Dendritic cell treated with granulocyte-macrophage colony-stimulating factor and Interleukin-4, amounts not matched to agents 40 ng/mL and 50 ng/mL, for 4 days (primary cell): ENCODE measurements around the gene FAM181A.

Experiments
- H3K27ac Mint-ChIP-seq: one replicate; pipeline ENCODE4 v1.8.0; 2022; ENCODE audit warnings: mild to moderate bottlenecking, mixed read lengths
- H3K27me3 Mint-ChIP-seq: one replicate; pipeline ENCODE4 v1.8.0; 2022; ENCODE audit warnings: mild to moderate bottlenecking, mixed read lengths
- H3K36me3 Mint-ChIP-seq: one replicate; pipeline ENCODE4 v1.8.0; 2022; ENCODE audit warnings: low read depth, mixed read lengths
- H3K4me1 Mint-ChIP-seq: one replicate; pipeline ENCODE4 v1.8.0; 2022; ENCODE audit warnings: low read depth, mixed read lengths
- H3K4me3 Mint-ChIP-seq: one replicate; pipeline ENCODE4 v1.8.0; 2022; ENCODE audit warnings: mild to moderate bottlenecking, moderate library complexity, mixed read lengths
- H3K9me3 Mint-ChIP-seq: one replicate; pipeline ENCODE4 v1.8.0; 2022; ENCODE audit warnings: mixed read lengths
- intact Hi-C: fragments of 100-400 bp; cut with micrococcal nuclease; formaldehyde crosslinking; loops from one replicate; pipeline ENCODE4 v1.15.0; 2022

FAM181A gene

GRCh38 chr14:93914278-93914677 is 12.9 kb upstream of the FAM181A start:
- Mint-ChIP-seq H3K36me3 (no peaks in the 10 kb centered on the region), H3K9me3 (peaks cover 9% of the 10 kb centered on the region), H3K4me3 (no peak overlapping the region), H3K27me3 (peaks cover 5% of the 10 kb centered on the region), H3K4me1 (no peaks in the 10 kb centered on the region), H3K27ac (no peak overlapping the region)
- intact Hi-C loops: no loop called here

- no peaks in the 10 kb centered on the region for H3K4me1 Mint-ChIP-seq
Observed at GRCh38 chr14:93915070-93915705, 12.0 kb upstream of the FAM181A start.

DNA sequence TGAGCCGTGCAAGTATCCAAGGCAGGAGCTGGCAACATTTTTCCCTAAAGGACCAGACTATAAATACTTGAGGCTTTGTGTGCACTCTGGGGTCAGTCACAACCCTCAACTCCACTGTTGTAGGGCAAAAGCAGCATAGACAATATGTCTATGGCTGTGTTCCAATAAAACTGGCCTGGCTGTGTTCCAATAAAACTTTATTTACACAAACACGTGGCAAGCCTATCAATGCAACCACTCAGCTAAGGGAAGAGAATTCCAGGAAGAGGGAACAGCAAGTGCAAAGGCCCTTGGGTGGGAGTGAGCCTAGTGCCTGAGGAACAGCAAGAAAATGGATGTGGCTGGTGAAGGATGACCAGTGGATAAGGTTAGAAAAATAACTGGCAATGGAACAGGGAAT is 11.3 kb upstream of the FAM181A start:
- H3K9me3 Mint-ChIP-seq: peaks cover 9% of the 10 kb centered on the region
- peaks cover 5% of the 10 kb centered on the region for H3K27me3 Mint-ChIP-seq
- H3K4me1 Mint-ChIP-seq: no peaks in the 10 kb centered on the region
- H3K27ac Mint-ChIP-seq: no peak overlapping the region
- no peaks in the 10 kb centered on the region for H3K36me3 Mint-ChIP-seq
- H3K4me3 Mint-ChIP-seq: no peak overlapping the region
- intact Hi-C loops: no loop called here

More at GRCh38 chr14:93915070-93915705, 12.0 kb upstream of the FAM181A start:
- Mint-ChIP-seq H3K9me3 (peaks cover 9% of the 10 kb centered on the region), H3K4me3 (no peak overlapping the region), H3K27me3 (peaks cover 5% of the 10 kb centered on the region), H3K36me3 (no peaks in the 10 kb centered on the region), H3K27ac (no peak overlapping the region)
- intact Hi-C loops: no loop called here

GRCh38 chr14:93916498-93916897 is 10.6 kb upstream of the FAM181A start:
- Mint-ChIP-seq H3K27me3 (peaks cover 5% of the 10 kb centered on the region), H3K4me1 (no peaks in the 10 kb centered on the region), H3K4me3 (no peak overlapping the region), H3K36me3 (no peaks in the 10 kb centered on the region), H3K9me3 (peaks cover 9% of the 10 kb centered on the region), H3K27ac (no peak overlapping the region)
- intact Hi-C loops: no loop called here

DNA sequence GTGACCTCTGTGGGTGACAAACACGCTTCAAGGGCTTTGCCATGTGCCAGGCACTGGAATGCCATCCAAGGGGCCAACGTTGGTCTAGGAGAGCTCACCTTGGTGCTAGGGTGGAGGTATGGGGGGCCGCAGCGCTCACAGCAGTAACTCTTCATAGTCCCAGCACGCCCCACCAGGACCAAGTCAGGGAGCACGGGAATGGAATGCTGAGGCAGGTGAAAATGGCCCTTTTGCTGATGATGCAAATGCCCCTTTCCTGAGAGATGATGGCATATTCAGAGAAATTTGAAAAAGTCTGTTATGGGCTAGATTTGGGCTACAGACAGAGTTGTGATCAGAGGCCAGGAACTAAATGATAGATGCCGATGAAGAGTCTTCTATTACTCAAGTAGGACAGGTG is 10.0 kb upstream of the FAM181A start:
- H3K27ac Mint-ChIP-seq: no peak overlapping the region
- H3K4me1 Mint-ChIP-seq: no peaks in the 10 kb centered on the region
- H3K4me3 Mint-ChIP-seq: no peak overlapping the region
- H3K27me3 Mint-ChIP-seq: peaks cover 5% of the 10 kb centered on the region
- no peaks in the 10 kb centered on the region for H3K36me3 Mint-ChIP-seq
- intact Hi-C loops: no loop called here
- H3K9me3 Mint-ChIP-seq: peaks cover 9% of the 10 kb centered on the region

- H3K27ac Mint-ChIP-seq: no peak overlapping the region
- intact Hi-C loops: no loop called here
- H3K36me3 Mint-ChIP-seq: no peaks in the 10 kb centered on the region
- H3K4me3 Mint-ChIP-seq: no peak overlapping the region
- no peaks in the 10 kb centered on the region for H3K9me3 Mint-ChIP-seq
- H3K4me1 Mint-ChIP-seq: no peaks in the 10 kb centered on the region
- peaks cover 4% of the 10 kb centered on the region for H3K27me3 Mint-ChIP-seq
Observed at GRCh38 chr14:93921001-93921806, 5.9 kb upstream of the FAM181A start.

- no peaks in the 10 kb centered on the region for H3K9me3 Mint-ChIP-seq
- H3K4me3 Mint-ChIP-seq: no peak overlapping the region
- H3K4me1 Mint-ChIP-seq: no peaks in the 10 kb centered on the region
- H3K27ac Mint-ChIP-seq: no peak overlapping the region
- intact Hi-C loops: no loop called here
- H3K36me3 Mint-ChIP-seq: no peaks in the 10 kb centered on the region
- H3K27me3 Mint-ChIP-seq: no peaks in the 10 kb centered on the region
Observed at GRCh38 chr14:93923626-93924025, 3.5 kb upstream of the FAM181A start.

- H3K27me3 Mint-ChIP-seq: no peaks in the 10 kb centered on the region
- H3K36me3 Mint-ChIP-seq: no peaks in the 10 kb centered on the region
- no peak overlapping the region for H3K4me3 Mint-ChIP-seq
- intact Hi-C loops: no loop called here
- H3K4me1 Mint-ChIP-seq: no peaks in the 10 kb centered on the region
- no peaks in the 10 kb centered on the region for H3K9me3 Mint-ChIP-seq
- no peak overlapping the region for H3K27ac Mint-ChIP-seq
Observed at GRCh38 chr14:93924592-93925355, 2.4 kb upstream of the FAM181A start.

DNA sequence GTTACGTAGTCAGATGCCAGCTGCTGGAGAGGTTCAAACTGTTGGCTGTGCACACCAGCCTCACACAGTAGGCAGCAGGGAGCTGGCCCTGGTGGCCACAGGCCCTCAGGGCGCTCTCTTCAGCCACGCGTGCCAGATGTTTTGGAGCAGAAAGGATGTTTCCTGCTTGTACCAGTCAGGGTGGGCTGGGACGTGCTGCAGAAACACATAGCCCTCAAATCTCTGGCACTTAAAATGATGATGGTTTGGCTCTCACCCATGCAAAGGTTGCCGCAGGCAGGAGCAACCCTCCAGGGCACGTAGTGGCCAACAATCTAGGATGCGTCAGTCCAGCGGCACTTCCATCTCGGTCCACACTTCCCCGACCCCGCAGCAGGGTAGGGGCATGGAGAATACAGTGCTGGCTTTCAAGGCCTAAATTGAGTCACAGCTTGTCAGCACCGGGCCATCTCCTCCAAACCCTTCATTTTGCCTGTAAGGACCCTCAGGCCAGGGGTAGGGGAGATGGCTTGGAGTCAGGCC is 1.7 kb upstream of the FAM181A start:
- intact Hi-C loops: no loop called here
- no peaks in the 10 kb centered on the region for H3K27me3 Mint-ChIP-seq
- no peaks in the 10 kb centered on the region for H3K4me1 Mint-ChIP-seq
- no peak overlapping the region for H3K4me3 Mint-ChIP-seq
- H3K27ac Mint-ChIP-seq: no peak overlapping the region
- H3K9me3 Mint-ChIP-seq: no peaks in the 10 kb centered on the region
- H3K36me3 Mint-ChIP-seq: no peaks in the 10 kb centered on the region

DNA sequence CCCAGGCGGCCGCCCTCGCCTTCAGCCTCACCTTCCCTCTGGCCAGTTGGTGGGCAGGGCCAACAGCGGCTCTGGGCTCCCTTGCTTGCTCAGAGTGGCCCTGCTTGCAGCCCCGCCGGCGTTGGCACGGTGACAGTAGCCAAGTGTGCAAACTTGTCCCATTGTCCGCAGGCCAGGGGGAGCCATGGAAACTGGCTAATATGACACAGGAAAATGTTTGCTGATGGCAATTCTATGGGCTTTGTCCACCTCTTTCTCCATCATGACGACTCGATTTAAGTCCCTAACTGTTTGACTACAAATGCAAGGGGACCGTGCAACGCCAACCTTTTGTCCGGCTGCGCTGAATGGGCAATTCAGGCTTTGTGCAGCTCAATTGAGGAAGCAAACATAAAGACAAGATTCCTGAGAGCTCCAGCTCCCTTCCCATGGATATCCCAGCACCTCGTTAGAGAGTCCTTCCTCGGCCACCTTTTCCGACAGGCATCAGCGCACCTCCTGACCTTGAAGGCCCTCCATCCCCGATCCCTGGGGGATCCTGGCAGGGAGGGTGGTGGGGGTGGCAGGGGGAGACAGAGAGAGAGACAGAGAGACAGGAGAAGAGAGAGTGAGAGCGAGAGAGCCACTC is 785 bp upstream of the FAM181A start:
- Mint-ChIP-seq H3K27ac (no peak overlapping the region), H3K27me3 (no peaks in the 10 kb centered on the region), H3K9me3 (no peaks in the 10 kb centered on the region), H3K4me1 (no peaks in the 10 kb centered on the region), H3K36me3 (no peaks in the 10 kb centered on the region), H3K4me3 (no peak overlapping the region)
- intact Hi-C loops: no loop called here

- Mint-ChIP-seq H3K4me3 (no peak overlapping the region), H3K36me3 (no peaks in the 10 kb centered on the region), H3K27me3 (no peaks in the 10 kb centered on the region), H3K27ac (no peak overlapping the region), H3K4me1 (no peaks in the 10 kb centered on the region), H3K9me3 (no peaks in the 10 kb centered on the region)
- intact Hi-C loops: no loop called here
Observed at GRCh38 chr14:93927800-93928145, 629 bp downstream of the FAM181A start.

DNA sequence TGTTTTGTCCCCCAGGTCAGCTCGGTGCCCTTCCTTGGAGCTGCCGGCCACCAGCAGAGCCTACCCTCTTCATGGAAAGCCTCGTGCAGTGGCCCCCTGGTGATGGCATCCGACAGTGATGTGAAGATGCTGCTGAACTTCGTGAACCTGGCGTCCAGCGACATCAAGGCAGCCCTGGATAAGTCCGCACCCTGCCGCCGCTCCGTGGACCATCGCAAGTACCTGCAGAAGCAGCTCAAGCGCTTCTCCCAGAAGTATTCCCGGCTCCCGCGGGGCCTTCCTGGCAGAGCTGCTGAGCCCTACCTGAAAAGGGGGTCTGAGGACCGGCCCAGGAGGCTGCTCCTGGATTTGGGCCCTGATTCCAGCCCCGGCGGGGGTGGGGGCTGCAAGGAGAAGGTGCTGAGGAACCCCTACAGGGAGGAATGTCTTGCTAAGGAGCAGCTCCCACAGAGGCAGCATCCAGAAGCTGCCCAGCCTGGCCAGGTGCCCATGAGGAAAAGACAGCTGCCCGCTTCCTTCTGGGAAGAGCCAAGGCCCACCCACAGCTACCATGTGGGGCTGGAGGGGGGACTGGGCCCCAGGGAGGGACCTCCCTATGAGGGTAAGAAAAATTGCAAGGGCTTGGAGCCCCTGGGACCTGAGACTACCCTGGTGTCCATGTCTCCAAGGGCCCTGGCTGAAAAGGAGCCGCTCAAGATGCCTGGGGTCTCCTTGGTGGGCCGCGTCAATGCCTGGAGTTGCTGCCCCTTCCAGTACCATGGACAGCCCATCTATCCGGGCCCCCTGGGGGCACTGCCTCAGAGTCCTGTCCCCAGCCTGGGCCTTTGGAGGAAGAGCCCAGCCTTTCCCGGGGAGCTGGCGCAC is 1.3 kb downstream of the FAM181A start:
- Mint-ChIP-seq H3K27me3 (no peaks in the 10 kb centered on the region), H3K4me3 (no peak overlapping the region), H3K27ac (no peak overlapping the region), H3K4me1 (no peaks in the 10 kb centered on the region), H3K9me3 (no peaks in the 10 kb centered on the region), H3K36me3 (no peaks in the 10 kb centered on the region)
- intact Hi-C loops: no loop called here

DNA sequence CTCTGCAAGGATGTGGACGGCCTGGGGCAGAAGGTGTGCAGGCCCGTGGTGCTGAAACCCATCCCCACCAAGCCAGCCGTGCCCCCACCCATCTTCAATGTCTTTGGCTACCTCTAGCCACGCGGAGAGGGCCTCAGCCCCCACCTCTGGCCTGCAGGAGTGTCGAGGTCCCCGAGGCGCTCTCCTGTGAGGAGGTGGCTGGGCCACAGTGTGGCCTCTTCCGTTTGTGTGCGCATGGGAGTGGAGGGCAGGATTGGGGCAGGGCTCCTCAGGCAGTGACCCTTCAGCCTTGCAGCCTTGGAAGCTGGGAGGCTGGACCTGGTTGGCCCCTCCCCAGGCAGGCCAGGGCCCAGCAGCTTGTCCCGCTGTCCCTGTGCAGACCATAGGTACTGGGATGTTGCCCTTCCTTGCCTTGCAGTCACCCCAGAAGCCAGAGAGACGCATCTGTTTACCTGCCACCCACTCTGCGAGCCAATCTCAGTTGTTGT is 1.9 kb downstream of the FAM181A start:
- Mint-ChIP-seq H3K36me3 (no peaks in the 10 kb centered on the region), H3K9me3 (no peaks in the 10 kb centered on the region), H3K4me1 (no peaks in the 10 kb centered on the region), H3K27ac (no peak overlapping the region), H3K4me3 (no peak overlapping the region), H3K27me3 (no peaks in the 10 kb centered on the region)
- intact Hi-C loops: no loop called here
